IPS-18a (cell line): ENCODE measurements around the gene RAB30.

Experiments used
- H3K27ac ChIP-seq: one replicate; pipeline ENCODE4 v1.5.1; 2013; ENCODE audit warnings: low read length
- H3K27me3 ChIP-seq: one replicate; pipeline ENCODE4 v1.6.1; 2013; ENCODE audit warnings: mild to moderate bottlenecking, low read length; ENCODE audit not compliant: control insufficient read depth, insufficient read depth
- H3K36me3 ChIP-seq: one replicate; pipeline ENCODE4 v1.6.1; 2013; ENCODE audit warnings: low read depth, low read length; ENCODE audit not compliant: control insufficient read depth
- H3K4me1 ChIP-seq: one replicate; pipeline ENCODE4 v1.6.1; 2013; ENCODE audit warnings: low read depth, low read length; ENCODE audit not compliant: control insufficient read depth
- H3K4me3 ChIP-seq: one replicate; pipeline ENCODE4 v1.5.1; 2013; ENCODE audit warnings: low read length
- H3K9ac ChIP-seq: one replicate; pipeline ENCODE4 v1.6.1; 2013; ENCODE audit warnings: mild to moderate bottlenecking, low read length, moderate library complexity
- H3K9me3 ChIP-seq: one replicate; pipeline ENCODE4 v1.6.1; 2013; ENCODE audit warnings: low read depth, low read length; ENCODE audit not compliant: control insufficient read depth

Gene RAB30

DNA sequence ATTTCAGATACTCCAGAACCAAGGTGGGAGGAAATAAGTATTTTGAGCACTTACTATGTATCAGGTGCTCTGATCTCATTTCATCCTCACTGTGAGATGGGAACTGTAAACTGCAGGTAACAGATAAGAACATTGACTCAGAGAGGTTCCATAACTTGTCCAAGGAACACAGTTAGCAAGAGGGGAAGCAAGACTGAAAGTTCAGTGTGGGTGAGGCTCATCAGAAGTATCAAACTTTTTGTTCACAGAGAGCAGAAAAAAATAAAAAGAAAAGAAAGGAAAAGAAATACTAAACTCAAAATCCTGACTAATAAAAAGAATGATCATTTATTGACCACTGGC, 37.1 kb downstream of the RAB30 start:
- Histone ChIP-seq H3K9ac (no peak overlapping the region), H3K9me3 (no peaks in the 10 kb centered on the region), H3K27me3 (no peaks in the 10 kb centered on the region)

DNA sequence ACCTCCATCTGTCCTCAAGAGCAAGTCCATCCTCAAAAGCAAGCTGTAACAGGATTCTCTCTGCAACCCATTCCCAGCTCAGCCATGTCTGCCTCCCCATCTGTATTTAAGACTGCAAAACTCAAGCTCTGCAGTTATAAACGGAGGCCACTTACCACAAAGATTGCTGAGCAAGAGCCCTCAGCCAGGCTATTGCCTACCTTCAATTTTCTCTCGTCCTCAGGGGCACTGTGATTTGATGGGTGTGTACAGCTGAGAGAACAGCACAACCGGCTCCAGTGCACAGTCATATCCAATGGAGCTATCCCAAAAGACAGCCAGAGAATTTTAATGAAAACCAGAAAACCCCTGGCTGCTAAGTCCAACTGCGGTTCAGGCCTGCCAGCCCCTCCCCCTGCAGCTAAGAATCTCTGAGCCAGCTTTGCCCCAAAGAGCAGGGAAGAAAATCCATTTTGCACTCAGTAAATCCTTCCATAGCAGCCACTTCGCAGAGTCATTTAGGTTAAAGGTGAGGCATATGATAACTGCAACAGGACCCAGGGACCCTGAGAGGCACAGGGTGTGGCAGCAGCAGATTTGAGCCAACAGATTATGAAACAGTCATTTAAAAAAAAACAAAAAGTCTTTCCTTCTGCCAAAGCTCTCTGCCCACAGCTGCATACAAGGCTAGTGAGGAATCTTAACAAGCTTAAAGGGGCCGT, 37.6 kb downstream of the RAB30 start:
- no peak overlapping the region for H3K9ac ChIP-seq
- peaks cover 8% of the 10 kb centered on the region for H3K4me1 ChIP-seq
- H3K27me3 ChIP-seq: no peaks in the 10 kb centered on the region
- no peaks in the 10 kb centered on the region for H3K9me3 ChIP-seq
- H3K4me3 ChIP-seq: no peak overlapping the region
- no peaks in the 10 kb centered on the region for H3K36me3 ChIP-seq
- H3K27ac ChIP-seq: no peak overlapping the region

More for the DNA sequence above, 37.1 kb downstream of the RAB30 start:
- Histone ChIP-seq H3K4me3 (no peak overlapping the region), H3K4me1 (peaks cover 8% of the 10 kb centered on the region), H3K27ac (no peak overlapping the region), H3K36me3 (no peaks in the 10 kb centered on the region)

DNA sequence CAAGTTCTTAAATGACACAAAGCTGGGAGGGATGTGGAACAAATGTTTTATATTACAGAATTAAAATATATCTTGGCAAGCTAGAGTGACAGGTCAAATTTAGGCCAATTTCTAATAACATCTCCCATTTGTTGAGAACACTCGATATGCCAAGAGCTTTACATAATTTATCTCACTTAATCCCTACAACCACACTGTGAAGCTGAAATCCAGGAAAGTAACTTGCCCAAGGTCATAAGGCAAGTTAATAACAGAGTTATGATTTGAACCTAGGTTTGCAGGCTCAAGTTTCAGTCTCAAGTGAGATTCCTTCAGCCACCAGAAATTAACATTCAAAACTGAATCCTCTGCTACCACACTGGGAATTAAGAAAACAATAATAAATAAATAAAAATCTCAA, 38.3 kb downstream of the RAB30 start:
- no peaks in the 10 kb centered on the region for H3K36me3 ChIP-seq
- H3K9me3 ChIP-seq: no peaks in the 10 kb centered on the region
- no peaks in the 10 kb centered on the region for H3K27me3 ChIP-seq
- no peak overlapping the region for H3K27ac ChIP-seq
- H3K4me3 ChIP-seq: no peak overlapping the region
- H3K9ac ChIP-seq: no peak overlapping the region
- peaks cover 8% of the 10 kb centered on the region for H3K4me1 ChIP-seq

DNA sequence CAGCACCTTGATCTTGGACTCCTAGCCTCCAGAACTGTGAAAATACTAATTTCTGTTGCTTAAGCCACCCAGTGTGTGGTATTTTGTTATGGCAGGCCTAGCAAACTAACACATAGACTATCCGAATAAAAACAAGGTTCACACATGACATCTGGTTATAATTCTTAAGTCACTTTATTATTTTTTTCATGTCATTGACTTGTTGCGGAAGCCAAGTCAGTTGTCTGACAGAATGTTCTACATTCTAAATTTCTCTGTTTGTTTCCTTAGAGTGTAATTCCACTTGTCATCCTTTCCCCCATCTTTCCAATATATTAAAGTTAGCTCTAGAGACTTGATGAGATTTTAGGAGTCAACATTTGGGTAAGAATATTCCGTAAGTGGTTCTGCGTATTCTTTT, 40.6 kb downstream of the RAB30 start:
- H3K4me3 ChIP-seq: no peak overlapping the region
- H3K27ac ChIP-seq: no peak overlapping the region
- H3K27me3 ChIP-seq: no peaks in the 10 kb centered on the region
- H3K4me1 ChIP-seq: peaks cover 8% of the 10 kb centered on the region
- H3K9ac ChIP-seq: no peak overlapping the region
- H3K36me3 ChIP-seq: no peaks in the 10 kb centered on the region
- H3K9me3 ChIP-seq: no peaks in the 10 kb centered on the region

DNA sequence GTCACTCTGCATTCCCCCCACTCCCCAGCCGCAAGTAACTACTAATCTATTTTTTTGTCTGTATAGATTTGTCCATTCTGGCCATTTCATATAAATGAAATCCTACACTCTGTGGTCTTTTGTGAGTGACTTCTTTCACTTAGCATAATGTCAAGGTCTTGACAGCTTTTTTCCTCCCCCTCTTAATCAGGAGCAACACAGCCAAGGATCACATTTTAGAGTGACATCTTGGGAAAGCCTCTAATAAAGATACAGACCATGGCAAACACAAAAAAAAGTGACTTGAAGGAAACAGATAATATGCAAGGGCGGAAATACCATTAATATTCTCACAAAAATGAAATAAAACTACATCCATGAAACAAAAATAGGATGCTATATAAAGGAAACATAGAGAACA, 43.9 kb downstream of the RAB30 start:
- H3K4me1 ChIP-seq: peaks cover 20% of the 10 kb centered on the region

DNA sequence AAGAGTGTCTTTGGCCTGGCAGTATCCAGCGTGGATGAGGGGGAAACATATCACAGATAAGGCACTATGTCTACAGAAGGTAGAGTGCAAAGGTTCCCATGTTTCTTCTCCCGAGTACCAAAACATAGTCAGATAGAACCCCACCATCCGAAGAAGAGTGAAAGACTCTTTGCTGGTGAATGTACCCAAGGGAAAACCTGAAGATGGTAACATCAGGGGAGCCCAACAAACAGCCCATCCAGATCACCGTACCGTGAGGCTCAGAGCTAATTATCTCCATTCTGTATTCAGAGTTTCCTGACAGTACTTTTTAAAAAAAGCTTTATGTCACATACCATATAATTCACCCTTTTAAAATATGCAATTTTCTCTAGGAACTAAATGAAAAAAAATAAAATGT, 44.4 kb downstream of the RAB30 start:
- no peak overlapping the region for H3K27ac ChIP-seq
- peaks cover 20% of the 10 kb centered on the region for H3K4me1 ChIP-seq
- no peak overlapping the region for H3K4me3 ChIP-seq
- no peak overlapping the region for H3K9ac ChIP-seq
- H3K36me3 ChIP-seq: no peaks in the 10 kb centered on the region
- H3K9me3 ChIP-seq: no peaks in the 10 kb centered on the region
- no peaks in the 10 kb centered on the region for H3K27me3 ChIP-seq

More for the DNA sequence above, 43.9 kb downstream of the RAB30 start:
- H3K4me3 ChIP-seq: no peak overlapping the region
- H3K27me3 ChIP-seq: no peaks in the 10 kb centered on the region
- no peaks in the 10 kb centered on the region for H3K9me3 ChIP-seq
- no peak overlapping the region for H3K9ac ChIP-seq
- H3K27ac ChIP-seq: no peak overlapping the region
- no peaks in the 10 kb centered on the region for H3K36me3 ChIP-seq

DNA sequence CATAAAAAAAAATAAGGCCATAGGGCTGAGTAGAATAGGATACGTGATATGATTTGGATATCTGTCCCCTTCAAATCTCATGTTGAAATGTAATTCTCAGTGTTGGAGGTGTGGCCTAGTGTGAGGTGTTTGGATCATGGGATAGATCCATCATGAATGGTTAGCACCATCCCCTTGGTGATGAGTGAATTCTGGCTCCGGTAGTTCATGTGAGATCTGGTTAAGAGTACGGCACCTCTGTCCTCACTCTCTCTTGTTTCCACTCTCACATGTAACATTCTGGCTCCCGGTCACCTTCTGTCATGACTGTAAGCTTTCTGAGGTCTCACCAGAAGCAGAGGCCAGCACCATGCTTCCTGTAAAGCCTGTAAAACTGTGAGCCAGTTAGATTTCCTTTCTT, 45.5 kb downstream of the RAB30 start:
- no peak overlapping the region for H3K27ac ChIP-seq
- no peaks in the 10 kb centered on the region for H3K27me3 ChIP-seq
- no peak overlapping the region for H3K9ac ChIP-seq
- H3K4me3 ChIP-seq: no peak overlapping the region
- H3K9me3 ChIP-seq: no peaks in the 10 kb centered on the region
- no peaks in the 10 kb centered on the region for H3K36me3 ChIP-seq
- peaks cover 20% of the 10 kb centered on the region for H3K4me1 ChIP-seq

DNA sequence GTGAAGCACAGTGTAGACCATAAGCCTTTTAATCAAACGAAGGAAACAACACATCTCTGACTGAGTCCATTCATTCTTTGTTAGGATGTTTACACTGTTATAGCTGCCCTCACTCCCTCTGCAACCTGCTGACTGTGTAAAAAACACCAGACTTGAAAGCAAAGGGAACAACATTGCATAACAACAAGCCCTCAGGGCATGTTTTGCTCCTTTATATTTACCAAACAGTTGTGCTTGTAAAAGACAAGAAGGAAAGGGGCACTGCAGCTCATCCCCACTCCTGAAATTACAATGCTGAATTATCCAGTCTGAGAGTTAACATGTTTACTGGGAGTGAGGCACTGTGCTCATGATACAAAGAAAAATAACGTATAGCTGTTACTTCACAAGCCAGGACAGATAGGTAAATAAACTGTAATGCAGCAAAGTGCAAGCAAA, 46.4 kb downstream of the RAB30 start:
- H3K27ac ChIP-seq: no peak overlapping the region

DNA sequence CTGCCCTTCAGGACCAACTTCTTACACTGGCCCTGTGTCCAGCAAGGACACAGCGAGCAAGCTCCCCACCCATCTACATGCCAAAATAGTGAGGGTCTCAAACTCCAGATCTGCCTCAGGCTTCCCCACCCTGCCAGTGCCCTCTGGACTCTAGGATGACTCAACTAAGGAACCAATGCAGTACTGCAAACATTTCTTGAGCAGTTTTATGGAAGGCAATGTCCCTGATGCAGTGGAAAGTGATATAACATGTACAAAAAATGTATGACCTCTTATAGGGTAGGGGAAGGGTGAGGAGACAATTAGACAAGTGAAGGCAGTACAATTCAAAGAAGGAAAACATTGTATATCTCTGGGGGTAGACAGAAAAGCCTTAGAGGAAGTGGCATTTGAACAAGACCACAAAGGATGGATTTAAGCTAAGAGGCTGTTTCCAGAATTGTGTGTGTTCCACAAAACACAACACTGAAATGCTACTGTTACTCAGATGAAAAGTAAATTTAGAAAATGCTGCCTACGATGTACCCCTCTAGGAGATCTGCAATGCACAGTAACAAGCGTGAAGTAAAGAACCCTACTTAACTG, 47.3 kb downstream of the RAB30 start:
- Histone ChIP-seq H3K9me3 (no peaks in the 10 kb centered on the region), H3K4me3 (no peak overlapping the region), H3K36me3 (no peaks in the 10 kb centered on the region), H3K4me1 (peaks cover 20% of the 10 kb centered on the region), H3K27ac (no peak overlapping the region), H3K27me3 (no peaks in the 10 kb centered on the region), H3K9ac (no peak overlapping the region)

More for the DNA sequence above, 46.4 kb downstream of the RAB30 start:
- no peak overlapping the region for H3K9ac ChIP-seq
- no peaks in the 10 kb centered on the region for H3K36me3 ChIP-seq
- no peaks in the 10 kb centered on the region for H3K9me3 ChIP-seq
- H3K27me3 ChIP-seq: no peaks in the 10 kb centered on the region
- H3K4me1 ChIP-seq: peaks cover 20% of the 10 kb centered on the region
- no peak overlapping the region for H3K4me3 ChIP-seq

DNA sequence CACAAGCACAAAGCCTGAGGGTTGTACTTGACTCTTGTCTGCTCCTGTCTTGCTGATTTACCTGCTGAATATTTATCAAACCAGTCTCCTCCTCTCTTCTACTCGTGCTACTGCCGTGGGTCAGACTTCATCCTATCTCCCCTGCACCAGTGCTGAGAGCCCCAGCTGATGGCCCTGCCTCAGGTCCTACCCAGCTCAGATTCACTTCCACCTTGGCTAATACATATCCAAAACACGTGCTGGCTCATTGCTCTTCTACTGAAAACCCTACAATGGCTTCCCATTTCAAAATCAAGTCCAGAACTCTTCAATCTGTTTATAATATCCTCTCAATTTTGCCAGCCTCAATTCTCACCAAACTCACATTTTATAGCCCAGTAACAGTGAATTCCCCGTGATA, 48.3 kb downstream of the RAB30 start:
- Histone ChIP-seq H3K27me3 (no peaks in the 10 kb centered on the region), H3K9ac (no peak overlapping the region), H3K4me3 (no peak overlapping the region), H3K36me3 (no peaks in the 10 kb centered on the region), H3K27ac (no peak overlapping the region), H3K9me3 (no peaks in the 10 kb centered on the region), H3K4me1 (peaks cover 20% of the 10 kb centered on the region)

DNA sequence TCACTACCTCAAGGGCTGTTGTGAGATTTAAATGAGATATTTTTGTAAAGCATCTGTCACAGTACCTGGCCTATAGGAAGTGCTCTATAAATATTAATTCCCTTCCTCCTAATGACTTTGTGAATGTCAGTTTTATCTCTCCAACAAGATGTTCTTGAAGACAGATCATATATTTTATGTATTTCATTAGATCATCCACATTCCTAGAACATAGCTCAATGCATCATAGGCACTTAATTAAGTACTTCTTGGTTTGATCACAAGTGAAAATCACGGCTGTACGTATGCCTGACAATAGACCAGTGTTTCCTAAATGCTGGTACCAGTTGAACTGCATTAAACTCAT, 49.9 kb downstream of the RAB30 start:
- H3K36me3 ChIP-seq: no peaks in the 10 kb centered on the region
- H3K9ac ChIP-seq: no peak overlapping the region
- no peaks in the 10 kb centered on the region for H3K27me3 ChIP-seq
- no peak overlapping the region for H3K27ac ChIP-seq
- H3K9me3 ChIP-seq: no peaks in the 10 kb centered on the region
- peaks cover 20% of the 10 kb centered on the region for H3K4me1 ChIP-seq
- H3K4me3 ChIP-seq: no peak overlapping the region
